Ovary (tissue), 9 donors: ENCODE measurements around the gene MBNL2. TPM values are rescaled to one million over a fixed set of nuclear protein-coding genes. Genes with fewer than 3 reads are reported as not detected.

Source experiments
- DNase-seq, 5 donors: peaks; one replicate each; pipeline ENCODE4 v3.0.0-alpha.2; 2019 to 2020
- H3K27ac ChIP-seq, 2 donors: fragments of 200-600 bp; one replicate each; pipeline versions ENCODE4 v1.5.1 to v1.8.0; 2019 to 2022
- H3K27me3 ChIP-seq: fragments of 200-600 bp; one replicate; pipeline ENCODE4 v1.8.0; 2022
- H3K36me3 ChIP-seq: fragments of 200-600 bp; sonication (generic); one replicate; pipeline ENCODE4 v1.5.1; 2019
- H3K4me1 ChIP-seq: one replicate; pipeline ENCODE4 v1.8.1; 2013; ENCODE audit warnings: mild to moderate bottlenecking, moderate library complexity; ENCODE audit not compliant: insufficient read depth
- H3K4me3 ChIP-seq: fragments of 200-600 bp; sonication (generic); one replicate; pipeline ENCODE4 v1.5.1; 2017
- H3K9me3 ChIP-seq, 2 donors: fragments of 200-600 bp in 1 of 2; sonication (generic) in 1 of 2; one replicate each; pipeline versions ENCODE4 v1.5.1 to v1.8.1; 2013 to 2019; ENCODE audit warnings: mild to moderate bottlenecking in 1 of 2, moderate library complexity in 1 of 2
- EP300 ChIP-seq: sonication (generic); formaldehyde crosslinking; IDR thresholded peaks from one replicate; pipeline ENCODE4 v1.6.1; 2017; ENCODE audit warnings: antibody characterized with exemption
- POLR2A ChIP-seq: fragments of 450-650 bp; IDR thresholded peaks from one replicate; pipeline ENCODE4 v1.6.1; 2017; ENCODE audit warnings: antibody characterized with exemption, mild to moderate bottlenecking, moderate library complexity
- WGBS, 3 donors: extraction: QIAGEN DNeasy Blood & Tissue Kit in 1 of 3; methylation state at CpG; one replicate each; pipeline versions ENCODE4 v1.1.5 to v1.1.7; 2013 to 2017; 5-methylcytosine and 5-hydroxymethylcytosine counted together
- intact Hi-C, 4 donors: fragments of 100-400 bp; cut with DNase I; formaldehyde crosslinking; loops; one replicate each; pipeline versions ENCODE4 v1.11.0 to v1.15.1; 2022 to 2023
- polyA plus RNA-seq, 2 donors: library from polyadenylated mRNA; stranded (reverse); fragments of 200-250 nt in 1 of 2; fragments of 350-450 nt in 1 of 2; fragmentation: Illumina TruSeq in 1 of 2; extraction: RNeasy Lipid Tissue Mini Kit (QIAGEN cat#74804) in 1 of 2; gene quantifications; one replicate each; pipeline ENCODE4 v1.2.3, GENCODE V29; 2013 to 2014
- total RNA-seq, 7 donors: library from RNA; depleted of rRNA in 2 of 7; stranded (reverse); fragments of >200 nt in 2 of 7; fragmentation: NEBNext Ultra II Directional in 3 of 7; extraction: Animal tissue kit (Norgen Biotek cat#: 25700) in 3 of 7; gene quantifications; one replicate each; pipeline versions ENCODE4 v1.1.0 to v1.2.4, GENCODE V29; 2016 to 2023
- TF ChIP-seq, protein P1 (sequence below), 3 donors: fragments of 450-650 bp in 2 of 3; fragments of 200-600 bp in 1 of 3; IDR thresholded peaks; one replicate each; pipeline versions ENCODE4 v1.5.1 to v1.8.0; 2016 to 2022; ENCODE audit warnings: antibody characterized with exemption in 3 of 3, mild to moderate bottlenecking in 1 of 3
- donor health status: DM: no; HTN: no; CAD: no; lungs with moderate emphysema.
- donor health status: DM: no; HTN: no; CAD: no.
- donor health status: Bipolar disorder and iron deficiency.
- donor health status: DM: yes; HTN: yes; CAD: no.
- donor health status: DM: no; HTN: no; CAD: no.
- donor health status: DM: yes; HTN: yes; CAD: no.

Gene MBNL2
- total and polyA plus RNA-seq, 9 donors: 43.7 to 110 (median 92.1) TPM

DNA sequence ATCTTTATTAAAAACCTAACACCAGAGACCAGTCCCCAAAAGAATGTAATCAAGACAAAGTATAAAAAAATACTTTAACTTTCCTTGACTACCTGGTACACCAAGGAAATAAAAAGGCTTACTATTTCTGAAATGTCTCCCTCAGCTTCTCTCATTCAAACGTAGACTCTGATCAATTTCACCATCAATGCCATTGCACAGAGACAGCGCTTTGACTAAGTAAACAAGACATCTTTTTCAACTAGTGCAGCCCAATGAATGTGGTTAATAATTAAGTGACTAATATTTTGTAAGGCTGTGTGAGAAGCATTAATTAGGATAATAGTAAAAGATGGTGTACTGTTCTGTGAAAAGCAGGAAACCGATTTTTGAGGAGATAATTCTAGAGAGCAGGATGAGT lies 204.6 kb downstream of the MBNL2 start:
- no peaks in the 10 kb centered on the region for H3K4me1 ChIP-seq
- no peaks in the 10 kb centered on the region for H3K27me3 ChIP-seq
- no peaks in the 10 kb centered on the region for H3K9me3 ChIP-seq
- no peak overlapping the region for H3K27ac ChIP-seq
- H3K4me3 ChIP-seq: no peak overlapping the region
- intact Hi-C loops: no loop called here
- no peak for DNase-seq
- no peaks in the 10 kb centered on the region for H3K36me3 ChIP-seq
- TF ChIP-seq, protein P1, sequence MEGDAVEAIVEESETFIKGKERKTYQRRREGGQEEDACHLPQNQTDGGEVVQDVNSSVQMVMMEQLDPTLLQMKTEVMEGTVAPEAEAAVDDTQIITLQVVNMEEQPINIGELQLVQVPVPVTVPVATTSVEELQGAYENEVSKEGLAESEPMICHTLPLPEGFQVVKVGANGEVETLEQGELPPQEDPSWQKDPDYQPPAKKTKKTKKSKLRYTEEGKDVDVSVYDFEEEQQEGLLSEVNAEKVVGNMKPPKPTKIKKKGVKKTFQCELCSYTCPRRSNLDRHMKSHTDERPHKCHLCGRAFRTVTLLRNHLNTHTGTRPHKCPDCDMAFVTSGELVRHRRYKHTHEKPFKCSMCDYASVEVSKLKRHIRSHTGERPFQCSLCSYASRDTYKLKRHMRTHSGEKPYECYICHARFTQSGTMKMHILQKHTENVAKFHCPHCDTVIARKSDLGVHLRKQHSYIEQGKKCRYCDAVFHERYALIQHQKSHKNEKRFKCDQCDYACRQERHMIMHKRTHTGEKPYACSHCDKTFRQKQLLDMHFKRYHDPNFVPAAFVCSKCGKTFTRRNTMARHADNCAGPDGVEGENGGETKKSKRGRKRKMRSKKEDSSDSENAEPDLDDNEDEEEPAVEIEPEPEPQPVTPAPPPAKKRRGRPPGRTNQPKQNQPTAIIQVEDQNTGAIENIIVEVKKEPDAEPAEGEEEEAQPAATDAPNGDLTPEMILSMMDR (IDR thresholded peaks at IDR 0.05): no peak
- no peak for TF ChIP-seq POLR2A
- 91 to 94% (median 93%) methylated on average over 3 of the region's 3 CpGs for WGBS, 3 donors

- H3K9me3 ChIP-seq: no peaks in the 10 kb centered on the region
- no peaks in the 10 kb centered on the region for H3K27me3 ChIP-seq
- intact Hi-C loops: loop anchor here in 1 of 4 donors (5.0 to 10.0 kb wide), 2 partner anchors 205 to 548 kb away; partner anchors contain the start of gene MBNL2
- TF ChIP-seq EP300 (no peak), POLR2A (no peak)
- TF ChIP-seq, protein P1 (IDR thresholded peaks at IDR 0.05): no peak
- H3K4me1 ChIP-seq: peaks cover 1% of the 10 kb centered on the region
- H3K27ac ChIP-seq: no peak overlapping the region
- no peaks in the 10 kb centered on the region for H3K36me3 ChIP-seq
- H3K4me3 ChIP-seq: no peak overlapping the region
- WGBS, 3 donors: 55 to 72% (median 59%) methylated on average over 6 of the region's 6 CpGs
- DNase-seq: no peak
These were observed 207.5 kb downstream of the MBNL2 start for GRCh38 chr13:97429681-97430081.

DNA sequence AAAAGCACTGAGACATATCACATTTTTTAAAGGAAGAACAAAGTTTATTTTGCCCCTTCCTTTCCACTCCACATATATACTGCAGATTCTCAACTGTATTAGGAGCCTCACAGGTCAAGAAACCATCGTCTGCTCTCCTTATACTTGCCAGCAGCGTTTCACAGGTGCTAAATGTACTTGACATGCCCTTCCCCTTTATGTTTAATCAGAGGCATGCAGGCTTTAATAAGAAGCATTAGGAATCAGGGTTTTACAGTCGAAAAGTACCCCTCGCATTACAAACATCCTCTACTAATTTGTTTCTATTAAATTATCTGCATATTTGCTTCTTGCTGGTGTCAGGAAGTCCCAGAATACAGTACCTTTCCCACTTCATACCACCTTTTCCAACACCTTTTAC lies 208.2 kb downstream of the MBNL2 start:
- no peak for DNase-seq
- TF ChIP-seq, protein P1 (IDR thresholded peaks at IDR 0.05): no peak
- TF ChIP-seq POLR2A (no peak), EP300 (no peak)
- H3K27ac ChIP-seq: no peak overlapping the region
- no peak overlapping the region for H3K4me3 ChIP-seq
- H3K9me3 ChIP-seq: no peaks in the 10 kb centered on the region
- no peaks in the 10 kb centered on the region for H3K27me3 ChIP-seq
- H3K4me1 ChIP-seq: peaks cover 1% of the 10 kb centered on the region
- 57 to 65% (median 58%) methylated on average over 4 of the region's 4 CpGs for WGBS, 3 donors
- intact Hi-C loops: loop anchor here in 1 of 4 donors (5.0 to 10.0 kb wide), 2 partner anchors 205 to 547 kb away; partner anchors contain the start of gene MBNL2
- no peaks in the 10 kb centered on the region for H3K36me3 ChIP-seq

GRCh38 chr13:97431171-97431764 lies 209.1 kb downstream of the MBNL2 start:
- Histone ChIP-seq H3K4me3 (no peak overlapping the region), H3K36me3 (no peaks in the 10 kb centered on the region), H3K9me3 (no peaks in the 10 kb centered on the region), H3K4me1 (peaks cover 1% of the 10 kb centered on the region), H3K27me3 (no peaks in the 10 kb centered on the region), H3K27ac (no peak overlapping the region)
- TF ChIP-seq POLR2A (no peak), EP300 (no peak)
- TF ChIP-seq, protein P1 (IDR thresholded peaks at IDR 0.05): no peak
- 81 to 87% (median 86%) methylated on average over 4 of the region's 4 CpGs for WGBS, 3 donors
- no peak for DNase-seq
- intact Hi-C loops: loop anchor here in 1 of 4 donors (5.0 to 10.0 kb wide), 2 partner anchors 206 to 546 kb away; partner anchors contain the start of gene MBNL2
